Left colon (tissue), 2 donors: Measurements from ENCODE around the gene IL1F10. TPM values are rescaled to one million over a fixed set of nuclear protein-coding genes. Genes with fewer than 3 reads are reported as not detected.

Experiments used
- ATAC-seq: fragments of 200-7000 bp; cut with Tn5 transposase; one replicate; pipeline ENCODE4 v1.9.1; 2020; ENCODE audit warnings: mild to moderate bottlenecking, moderate library complexity
- DNase-seq, 2 donors: peaks; one replicate each; pipeline ENCODE4 v3.0.0-alpha.2; 2020
- intact Hi-C, 2 donors: fragments of 100-400 bp; cut with DNase I in 1 of 2; cut with micrococcal nuclease in 1 of 2; formaldehyde crosslinking; loops; one replicate each; pipeline versions ENCODE4 v1.11.2 to v1.14.0; 2022; cut with DNase I, micrococcal nuclease
- long read RNA-seq: library from polyadenylated mRNA; unstranded; transcript quantifications from one replicate; pipeline ENCODE4 v2.0.0, GENCODE V29; 2021
- total RNA-seq, 2 donors: library from RNA; stranded (reverse); fragmentation: NEBNext Ultra II Directional; extraction: Animal tissue kit (Norgen Biotek cat#: 25700); gene quantifications; one replicate each; pipeline ENCODE4 v1.2.1, GENCODE V29; 2021
- donor health status: DM: no; HTN: no; CAD: no.
- donor health status: DM: yes; HTN: yes; CAD: no.

IL1F10 gene
- not detected for total RNA-seq
- long read RNA-seq, result 0 reads

GRCh38 chr2:113067681-113068080, at the start of gene IL1F10:
Gene IL1F10, plus strand, starts transcription at chr2:113067970. Its CDS starts 4,769 bp downstream, at chr2:113072739.
- no peak for ATAC-seq
- intact Hi-C loops, result no loop called here
- DNase-seq, result no peak

GRCh38 chr2:113018509-113018908, 49.3 kb upstream of the IL1F10 start:
- intact Hi-C loops, result no loop called here
- ATAC-seq (no peak), DNase-seq (no peak)

DNA sequence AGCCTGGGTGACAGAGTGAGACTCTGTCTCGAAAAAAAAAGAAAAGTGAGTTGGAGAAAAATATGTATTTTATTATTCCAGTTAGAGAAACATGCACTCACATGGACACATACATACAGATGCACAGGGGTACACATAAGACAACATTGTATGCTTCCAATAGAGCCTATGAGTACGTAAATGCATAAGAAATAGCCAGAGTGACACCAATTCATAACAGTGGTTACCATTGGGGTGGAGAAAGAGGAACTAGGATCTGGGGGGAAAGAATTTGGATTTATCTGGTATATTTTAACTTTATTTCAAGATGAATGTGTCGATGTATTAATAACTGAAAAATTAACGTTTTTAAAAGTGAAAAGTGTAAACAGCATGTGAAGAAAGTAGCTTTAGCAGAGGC, 46.5 kb upstream of the IL1F10 start:
- intact Hi-C loops, result no loop called here
- DNase-seq (no peak), ATAC-seq (no peak)

GRCh38 chr2:113024764-113025163, 43.0 kb upstream of the IL1F10 start:
- ATAC-seq, result no peak
- intact Hi-C loops, result no loop called here
- DNase-seq, result no peak

- intact Hi-C loops, result no loop called here
- DNase-seq (no peak), ATAC-seq (no peak)
These were observed 42.0 kb upstream of the IL1F10 start for GRCh38 chr2:113025737-113026136.

GRCh38 chr2:113027691-113028090, 40.1 kb upstream of the IL1F10 start:
- ATAC-seq, result no peak
- no peak for DNase-seq
- intact Hi-C loops, result no loop called here

GRCh38 chr2:113028112-113028511, 39.7 kb upstream of the IL1F10 start:
- intact Hi-C loops, result no loop called here
- no peak for DNase-seq
- ATAC-seq, result no peak

GRCh38 chr2:113032737-113033136, 35.0 kb upstream of the IL1F10 start:
- intact Hi-C loops, result no loop called here
- no peak for DNase-seq
- peak; percentile 48 for ATAC-seq

- DNase-seq (no peak), ATAC-seq (no peak)
- intact Hi-C loops, result no loop called here
These were observed 33.8 kb upstream of the IL1F10 start for GRCh38 chr2:113034016-113034415.

DNA sequence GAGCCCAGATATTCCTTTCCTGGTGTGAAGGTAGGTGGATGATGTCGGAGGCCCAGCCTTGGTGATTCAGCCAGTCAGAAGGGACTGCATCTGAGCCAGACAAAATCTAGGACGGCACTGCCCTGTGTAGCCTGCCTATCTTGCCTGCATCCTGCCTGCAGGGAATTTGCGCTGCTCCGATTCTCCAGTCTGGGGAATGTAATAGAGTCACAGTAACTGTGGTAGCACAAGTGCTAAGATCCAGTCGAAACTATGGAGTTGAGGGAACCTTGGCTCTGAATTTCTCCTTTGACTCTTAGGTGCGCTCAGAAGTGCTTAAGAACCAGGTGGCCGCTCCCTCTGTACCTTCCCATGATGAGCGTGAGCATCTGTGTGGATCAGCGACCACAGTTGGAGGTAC, 31.0 kb upstream of the IL1F10 start:
- intact Hi-C loops, result no loop called here
- ATAC-seq (no peak), DNase-seq (no peak)

DNA sequence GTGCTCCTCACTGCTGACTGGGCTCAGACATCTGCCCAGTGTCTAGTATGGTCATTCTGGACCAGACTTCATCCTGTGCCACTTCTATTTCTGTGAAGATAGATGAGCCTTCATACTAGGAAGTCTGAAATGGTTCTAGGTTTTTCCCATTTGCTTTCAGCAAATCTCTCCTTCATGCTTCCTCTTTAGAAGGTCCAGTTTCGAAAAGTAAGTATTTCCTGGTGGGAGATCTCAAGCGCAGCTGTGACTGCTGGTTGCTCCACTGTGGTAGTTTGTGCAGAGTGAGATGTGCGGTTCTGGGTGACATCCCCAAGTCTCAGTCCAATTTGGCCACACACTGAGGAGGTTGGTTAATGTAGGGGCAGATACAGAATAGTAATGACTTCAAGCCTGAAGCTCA, 29.5 kb upstream of the IL1F10 start:
- no peak for DNase-seq
- ATAC-seq, result no peak
- intact Hi-C loops, result no loop called here

GRCh38 chr2:113039158-113039557, 28.6 kb upstream of the IL1F10 start:
- intact Hi-C loops, result no loop called here
- ATAC-seq (peak; percentile 68), DNase-seq (peak in 1 of 2 donors; percentile 10)

- intact Hi-C loops, result no loop called here
- DNase-seq (no peak), ATAC-seq (no peak)
These were observed 28.1 kb upstream of the IL1F10 start for GRCh38 chr2:113039719-113040118.

DNA sequence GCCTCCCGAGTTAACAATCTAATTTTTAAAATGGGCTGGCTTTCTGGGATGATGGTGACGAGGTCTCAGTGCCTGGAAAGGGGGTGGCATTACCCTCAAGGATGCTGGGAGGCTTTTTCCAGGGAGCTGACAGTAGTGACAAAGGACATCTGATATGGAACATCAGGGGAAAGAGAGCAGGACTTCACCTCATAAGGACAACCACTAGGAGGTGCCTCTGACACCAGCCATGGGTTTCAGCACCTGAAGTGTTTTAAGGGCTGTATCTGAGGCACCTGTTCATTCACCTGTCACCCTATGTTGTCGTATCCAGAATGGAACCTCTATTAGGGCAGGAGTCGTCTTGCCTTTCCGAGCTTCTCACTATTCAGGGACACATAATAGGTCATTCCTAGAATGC, 25.9 kb upstream of the IL1F10 start:
- intact Hi-C loops, result no loop called here
- peak; percentile 48 for ATAC-seq
- DNase-seq, result no peak

GRCh38 chr2:113046465-113046864, 21.3 kb upstream of the IL1F10 start:
- ATAC-seq (no peak), DNase-seq (no peak)
- intact Hi-C loops, result no loop called here

DNA sequence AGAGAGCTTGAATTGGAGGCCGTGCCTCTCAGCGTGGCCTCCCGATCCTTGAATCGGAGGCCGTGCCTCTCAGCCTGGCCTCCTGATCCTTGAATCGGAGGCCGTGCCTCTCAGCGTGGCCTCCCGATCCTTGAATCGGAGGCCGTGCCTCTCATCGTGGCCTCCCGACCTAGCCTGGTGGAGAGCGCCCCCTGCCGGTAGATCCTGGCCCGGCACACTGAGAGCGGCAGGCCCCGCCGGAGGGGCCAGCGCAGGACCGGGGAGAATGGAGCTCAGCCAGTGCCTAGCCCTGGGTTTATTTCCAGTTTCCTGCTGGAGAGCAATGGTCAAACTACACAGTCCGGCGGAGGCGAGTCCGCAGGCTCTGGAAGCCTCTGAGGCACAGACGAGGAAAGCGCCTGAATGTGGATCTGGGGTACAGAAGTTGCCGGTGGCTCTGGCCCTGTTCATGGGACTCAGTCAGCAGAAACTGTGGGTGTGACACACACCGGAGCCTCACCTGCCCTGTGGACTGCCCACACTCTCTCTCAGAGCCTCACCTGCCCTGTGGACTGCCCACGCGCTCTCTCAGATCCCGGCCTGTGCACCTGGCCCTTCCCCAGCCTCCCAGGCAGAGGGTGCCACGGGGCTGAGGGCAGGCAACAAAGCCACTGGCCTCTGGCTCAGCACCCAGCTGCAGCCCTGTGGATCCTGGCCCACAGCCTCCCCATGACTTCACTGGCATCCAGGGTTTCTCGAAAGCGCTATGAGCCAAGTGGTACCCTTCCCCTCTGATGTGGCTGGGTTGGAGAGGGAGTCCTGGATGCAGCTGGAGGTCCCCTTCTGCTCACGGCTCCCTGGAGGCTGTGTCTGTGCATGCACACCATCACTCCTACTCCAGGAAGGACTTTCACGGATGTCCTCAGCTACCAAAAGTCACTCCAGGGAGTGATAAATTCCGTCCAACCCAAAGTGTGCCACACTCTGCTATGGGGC, 16.6 kb upstream of the IL1F10 start:
- DNase-seq (no peak), ATAC-seq (no peak)
- intact Hi-C loops, result no loop called here

DNA sequence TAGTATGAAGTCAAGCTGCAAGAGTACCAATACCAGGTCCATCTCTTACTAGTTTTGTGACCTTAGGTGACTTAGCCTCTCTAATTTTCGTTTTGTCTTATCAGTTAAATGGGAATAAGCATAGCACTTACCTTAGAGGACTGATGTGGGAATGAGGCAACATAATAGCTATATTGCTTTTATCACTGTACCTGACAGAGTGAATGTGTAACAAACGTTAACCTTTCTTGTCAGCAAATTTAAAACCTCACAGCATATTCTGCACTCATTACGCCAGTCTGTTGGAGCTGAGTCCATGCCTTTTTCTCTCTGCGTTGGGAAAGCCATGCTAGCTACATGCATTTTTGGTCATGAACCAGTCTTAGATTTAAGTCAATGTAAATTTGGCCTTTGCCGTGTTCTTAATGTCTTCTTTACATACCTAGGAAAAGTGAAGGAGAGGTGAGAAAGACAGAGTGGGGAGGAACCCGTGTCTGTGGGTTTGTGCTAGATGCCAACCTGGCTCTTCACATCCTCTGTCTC, 15.3 kb upstream of the IL1F10 start, which contains the start of gene IL36B:
IL36B (minus strand) TSS at position 472 of the 522 bp plus-strand sequence.
- intact Hi-C loops, result no loop called here
- DNase-seq (no peak), ATAC-seq (no peak)

DNA sequence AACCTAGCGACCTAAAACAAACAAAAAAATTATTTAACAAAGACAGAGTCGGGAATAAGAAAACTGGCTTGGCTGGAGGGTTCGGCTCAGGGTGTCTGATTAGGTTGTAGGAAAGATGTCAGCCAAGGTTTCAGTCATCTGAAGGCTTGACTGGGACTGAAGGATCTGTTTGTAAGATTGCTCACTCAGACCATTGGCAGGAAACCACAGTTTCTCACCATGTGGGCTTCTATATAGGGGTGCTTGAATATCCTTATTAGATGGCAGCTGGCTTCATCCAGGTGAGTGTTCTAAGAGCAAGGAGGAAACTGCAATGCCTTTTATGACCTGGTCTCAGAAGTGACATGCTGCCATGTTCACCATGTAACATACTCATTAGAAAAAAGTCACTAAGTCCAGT, 14.1 kb upstream of the IL1F10 start:
- no peak for ATAC-seq
- intact Hi-C loops, result no loop called here
- no peak for DNase-seq

GRCh38 chr2:113054066-113054465, 13.7 kb upstream of the IL1F10 start:
- intact Hi-C loops, result no loop called here
- no peak for DNase-seq
- ATAC-seq, result no peak

- no peak for ATAC-seq
- no peak for DNase-seq
- intact Hi-C loops, result no loop called here
These were observed 11.2 kb upstream of the IL1F10 start for GRCh38 chr2:113056521-113056920.
